Hair follicular keratinocyte (primary cell): ENCODE data around the gene HTR2A. TPM values are rescaled to one million over a fixed set of nuclear protein-coding genes. Genes with fewer than 3 reads are reported as not detected.

Experiments
- total RNA-seq: library from RNA; depleted of rRNA; stranded (reverse); fragments of >200 nt; gene quantifications from 2 replicates; pipeline ENCODE4 v1.2.3, GENCODE V29; 2015

Gene HTR2A
- total RNA-seq: not detected in 2 replicates

DNA sequence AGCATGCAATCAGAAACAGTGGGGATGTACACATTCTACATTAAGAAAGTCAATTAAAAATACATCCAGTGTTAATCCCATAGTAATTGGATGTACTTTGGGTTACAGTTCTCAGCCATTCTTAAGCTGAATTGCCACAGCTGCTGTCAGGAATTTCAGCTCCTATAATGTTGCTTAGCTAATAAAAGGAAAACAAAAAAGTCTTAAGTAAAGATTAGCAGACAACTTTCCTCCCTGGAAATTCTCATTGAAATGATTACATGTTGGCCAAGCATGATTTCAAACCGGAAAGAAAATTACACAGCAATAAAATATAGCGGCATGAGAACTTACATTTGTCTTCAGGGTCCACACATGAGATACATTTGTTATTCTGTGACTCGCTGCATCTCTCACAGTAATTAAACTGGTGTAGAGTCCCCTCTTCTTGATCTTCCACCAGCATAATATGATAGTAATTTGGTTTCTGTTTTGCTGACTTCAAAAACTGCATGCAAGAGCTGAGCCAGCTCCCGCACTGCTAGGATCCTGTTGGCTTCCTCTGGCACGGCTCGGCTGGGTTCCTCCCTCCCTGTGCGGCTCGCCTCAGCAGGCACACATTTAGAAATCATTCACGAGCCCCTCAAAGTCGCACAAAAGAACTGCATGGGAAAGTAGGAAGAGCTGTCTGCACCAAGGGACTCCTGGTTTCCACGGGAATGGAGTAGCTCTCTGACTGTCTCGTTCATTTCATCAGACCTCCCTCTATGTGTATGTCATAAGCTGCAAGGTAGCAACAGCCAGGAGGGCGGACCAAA lies at the start of gene HTR2A:
TSS of gene HTR2A (minus strand) at position 713 of the 797 bp plus-strand sequence. CDS start 1,147 bp downstream, outside the sequence.

DNA sequence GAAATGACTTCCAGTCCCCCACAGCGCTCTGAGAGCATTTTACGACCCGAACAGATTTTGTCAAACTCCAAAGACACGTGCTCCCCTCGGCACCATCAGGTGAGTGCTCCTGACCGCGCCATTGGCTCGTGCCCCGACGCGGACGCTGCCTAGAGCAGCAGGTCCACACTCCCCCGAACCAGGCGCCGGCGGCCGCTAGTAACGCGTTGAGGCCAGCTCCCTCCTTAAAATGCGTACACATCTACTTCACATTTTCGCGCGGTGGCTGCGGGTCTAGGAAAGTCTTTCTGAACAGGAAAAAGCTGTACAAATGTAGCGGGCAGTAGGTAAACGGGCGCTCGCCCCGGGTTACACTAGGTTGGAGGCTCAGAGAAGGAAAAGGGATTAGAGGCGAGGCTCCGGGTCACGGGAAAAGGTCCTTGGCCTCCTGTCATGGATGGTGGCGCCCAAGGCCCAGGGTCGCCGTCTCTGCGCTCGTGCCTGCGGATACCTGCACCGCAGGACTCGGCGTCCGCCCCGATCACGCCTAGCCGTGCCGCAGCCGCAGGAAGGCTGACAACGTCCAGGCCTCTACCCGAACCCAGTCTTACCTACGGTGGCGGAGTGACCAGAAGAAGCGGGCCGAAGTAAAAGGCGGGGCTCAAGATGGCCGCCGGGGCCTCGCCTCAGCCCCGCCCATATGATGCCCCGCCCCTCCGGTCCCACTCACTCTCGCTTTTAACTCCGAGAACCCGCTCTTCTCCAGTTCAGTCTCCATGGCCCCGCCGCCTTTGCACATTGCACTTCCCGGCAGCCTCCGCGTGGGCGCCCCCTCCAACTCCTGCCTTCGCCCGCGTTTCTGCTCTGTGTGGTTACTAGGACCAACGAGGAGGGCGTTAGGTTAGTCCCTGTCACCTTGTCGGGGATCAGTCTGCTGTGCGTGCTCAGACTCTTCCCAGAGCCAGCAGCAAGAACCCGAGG lies 100.1 kb downstream of the HTR2A start, which contains the start of gene ESD:
TSS of gene ESD (minus strand) at position 647 of the 960 bp plus-strand sequence. CDS start 5,748 bp downstream, outside the sequence.

Other genes with a start within 250 kb of the HTR2A start
- gene ESD, start 99.9 kb downstream of the HTR2A start, total RNA-seq: 147 and 160 TPM in 2 replicates